ENCODE data around the gene PDE2A.

The PDE2A gene

GRCh38 chr11:72537051-72537450, 137.2 kb downstream of the PDE2A start:
- no peak for DNase-seq

GRCh38 chr11:72535194-72535547, 139.1 kb downstream of the PDE2A start:
- no peak for DNase-seq

GRCh38 chr11:72534371-72535193, 139.6 kb downstream of the PDE2A start:
- peak; percentile 41 for DNase-seq

- DNase-seq = no peak
Observed at GRCh38 chr11:72529068-72529467, 145.2 kb downstream of the PDE2A start.

GRCh38 chr11:72528121-72528520, 146.1 kb downstream of the PDE2A start:
- DNase-seq = peak; percentile 27
